Immature natural killer cell (primary cell): Measurements from ENCODE around the gene IGLL5. TPM values are rescaled to one million over a fixed set of nuclear protein-coding genes. Genes with fewer than 3 reads are reported as not detected.
"Not testable (repeated sequence)": the region's sequence is repeated elsewhere in the genome, so short reads cannot be mapped to it uniquely, and the experiment has no call there.

Experiments used
- DNase-seq, 3 donors: peaks; one replicate each; pipeline ENCODE4 v3.0.0; 2022; ENCODE audit warnings: mixed read lengths in 1 of 3
- H3K27ac Mint-ChIP-seq, 6 donors: one replicate each; pipeline ENCODE4 v1.8.0; 2020; ENCODE audit warnings: mixed read lengths in 6 of 6, mild to moderate bottlenecking in 5 of 6, inconsistent platforms in 4 of 6, moderate library complexity in 3 of 6
- H3K27me3 Mint-ChIP-seq, 3 donors: one replicate each; pipeline ENCODE4 v1.8.0; 2020 to 2021; ENCODE audit warnings: low read depth in 3 of 3, mild to moderate bottlenecking in 3 of 3, mixed read lengths in 3 of 3, moderate library complexity in 3 of 3, inconsistent platforms in 1 of 3
- H3K36me3 Mint-ChIP-seq, 3 donors: one replicate each; pipeline ENCODE4 v1.8.0; 2020; ENCODE audit warnings: mixed read lengths in 3 of 3, inconsistent platforms in 2 of 3, mild to moderate bottlenecking in 2 of 3
- H3K4me1 Mint-ChIP-seq, 2 donors: one replicate each; pipeline ENCODE4 v1.8.0; 2020; ENCODE audit warnings: inconsistent platforms in 2 of 2, mild to moderate bottlenecking in 2 of 2, mixed read lengths in 2 of 2, moderate library complexity in 1 of 2
- H3K4me3 Mint-ChIP-seq, 5 donors: one replicate each; pipeline ENCODE4 v1.8.0; 2020; ENCODE audit warnings: mild to moderate bottlenecking in 5 of 5, mixed read lengths in 5 of 5, inconsistent platforms in 3 of 5, moderate library complexity in 3 of 5
- H3K9me3 Mint-ChIP-seq, 6 donors: one replicate each; pipeline ENCODE4 v1.8.0; 2020; ENCODE audit warnings: mild to moderate bottlenecking in 6 of 6, mixed read lengths in 6 of 6, inconsistent platforms in 4 of 6, moderate library complexity in 3 of 6
- polyA plus RNA-seq, 3 donors: library from polyadenylated mRNA; unstranded; fragments of 300-500 nt; fragmentation: Illumina TruSeq; gene quantifications; one replicate each; pipeline ENCODE4 v1.2.3, GENCODE V29; 2021

Gene IGLL5
- polyA plus RNA-seq, 3 donors from 2014 or later, result 0.26 to 0.59 TPM; not detected in 1

DNA sequence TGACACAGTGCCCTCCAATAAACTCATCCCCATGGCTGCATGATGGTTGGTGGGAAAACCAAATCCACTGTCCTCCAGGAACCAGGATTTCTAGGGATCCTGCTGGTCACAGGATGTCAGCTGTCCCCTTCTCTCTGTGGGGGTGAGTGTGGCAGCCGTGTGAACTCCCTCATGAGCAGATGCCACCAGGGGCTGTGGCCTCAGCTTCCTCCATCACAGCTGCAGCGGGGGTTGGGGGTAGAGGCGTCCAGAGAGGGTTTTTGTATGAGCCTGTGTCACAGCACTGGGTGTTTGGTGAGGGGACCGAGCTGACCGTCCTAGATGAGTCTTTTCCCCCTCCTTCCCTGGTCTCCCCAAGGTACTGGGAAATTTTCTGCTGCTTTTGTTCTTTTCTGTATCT is 26.4 kb downstream of the IGLL5 start:
- Mint-ChIP-seq H3K36me3 (no peaks in the 10 kb centered on the region), H3K9me3 (no peaks in the 10 kb centered on the region), H3K27me3 (peaks cover 0 to 4% (median 2%) of the 10 kb centered on the region in 3 donors), H3K27ac (peak overlapping the region in 1 of 6 donors; percentile 48), H3K4me1 (peaks cover 3 to 9% of the 10 kb centered on the region in 2 donors), H3K4me3 (no peak overlapping the region)
- peak in 1 of 3 donors; percentile 12 for DNase-seq

- H3K4me3 Mint-ChIP-seq, result no peak overlapping the region
- H3K27me3 Mint-ChIP-seq, result peaks cover 0 to 2% (median 0%) of the 10 kb centered on the region in 3 donors
- H3K9me3 Mint-ChIP-seq, result no peaks in the 10 kb centered on the region
- H3K4me1 Mint-ChIP-seq, result peaks cover 3 to 9% of the 10 kb centered on the region in 2 donors
- H3K36me3 Mint-ChIP-seq, result no peaks in the 10 kb centered on the region
- peak overlapping the region in 1 of 6 donors; percentile 48 for H3K27ac Mint-ChIP-seq
- no peak for DNase-seq
These were observed 27.4 kb downstream of the IGLL5 start for GRCh38 chr22:22914726-22915669.

DNA sequence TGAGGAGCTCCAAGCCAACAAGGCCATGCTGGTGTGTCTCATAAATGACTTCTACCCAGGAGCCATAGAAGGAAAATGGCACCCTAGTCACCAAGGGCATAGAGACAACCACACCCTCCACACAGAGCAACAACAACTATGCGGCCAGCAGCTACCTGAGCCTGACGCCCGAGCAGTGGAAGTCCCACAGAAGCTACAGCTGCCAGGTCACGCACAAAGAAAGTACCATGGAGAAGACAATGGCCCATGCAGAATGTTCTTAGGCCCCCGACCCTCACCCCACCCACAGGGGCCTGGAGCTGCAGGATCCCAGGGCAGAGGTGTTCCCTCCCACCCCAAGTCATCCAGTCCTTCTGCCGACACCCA is 28.0 kb downstream of the IGLL5 start:
- no peaks in the 10 kb centered on the region for H3K36me3 Mint-ChIP-seq
- no peaks in the 10 kb centered on the region for H3K9me3 Mint-ChIP-seq
- peaks cover 3 to 9% of the 10 kb centered on the region in 2 donors for H3K4me1 Mint-ChIP-seq
- H3K27ac Mint-ChIP-seq, result no peak overlapping the region
- no peak overlapping the region for H3K4me3 Mint-ChIP-seq
- peaks cover 0 to 2% (median 0%) of the 10 kb centered on the region in 3 donors for H3K27me3 Mint-ChIP-seq
- no peak for DNase-seq

DNA sequence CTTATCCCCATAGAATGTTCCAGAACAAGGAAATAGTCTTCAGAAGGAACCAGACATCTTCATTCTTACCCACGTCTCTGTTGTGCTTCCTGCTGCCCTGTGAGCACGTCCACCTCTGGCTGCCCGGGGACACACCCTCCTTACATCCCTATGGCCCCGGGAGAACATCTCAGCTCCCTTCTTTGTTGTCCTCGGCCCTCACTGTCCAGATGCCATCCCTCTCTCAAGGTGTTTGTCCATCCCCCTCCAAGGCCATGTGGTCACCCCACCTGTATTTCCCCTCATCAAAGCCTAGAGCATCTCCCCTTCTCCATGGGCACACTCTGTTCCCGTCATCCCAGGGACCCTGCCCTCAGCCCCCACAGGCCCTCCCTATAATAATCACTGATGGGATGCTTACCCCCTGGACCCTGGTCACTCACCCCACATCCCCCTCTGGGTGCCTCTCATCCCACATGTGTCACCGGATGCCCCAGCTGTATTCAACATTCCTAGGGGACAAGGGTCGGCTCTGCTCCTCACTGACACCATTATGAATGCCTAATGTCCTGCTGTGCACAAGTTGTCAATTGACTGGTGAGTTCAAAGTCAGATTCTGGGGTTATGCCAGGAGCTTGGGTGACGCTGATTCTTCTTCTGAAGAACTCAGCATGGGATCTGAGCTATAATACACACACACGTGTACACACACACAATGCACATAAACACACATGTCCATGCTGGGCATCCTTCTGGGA is 28.8 kb downstream of the IGLL5 start:
- no peak overlapping the region for H3K27ac Mint-ChIP-seq
- H3K4me1 Mint-ChIP-seq, result peaks cover 3 to 9% of the 10 kb centered on the region in 2 donors
- no peak overlapping the region for H3K4me3 Mint-ChIP-seq
- H3K36me3 Mint-ChIP-seq, result no peaks in the 10 kb centered on the region
- H3K9me3 Mint-ChIP-seq, result no peaks in the 10 kb centered on the region
- peaks cover 0 to 2% (median 0%) of the 10 kb centered on the region in 3 donors for H3K27me3 Mint-ChIP-seq
- no peak for DNase-seq

GRCh38 chr22:22916952-22917290 is 29.3 kb downstream of the IGLL5 start:
- Mint-ChIP-seq H3K27ac (no peak overlapping the region), H3K9me3 (no peaks in the 10 kb centered on the region), H3K4me3 (no peak overlapping the region), H3K4me1 (peaks cover 3 to 9% of the 10 kb centered on the region in 2 donors), H3K36me3 (no peaks in the 10 kb centered on the region), H3K27me3 (peaks cover 0 to 2% (median 0%) of the 10 kb centered on the region in 3 donors)
- DNase-seq, result no peak

GRCh38 chr22:22917377-22917776 is 29.8 kb downstream of the IGLL5 start:
- no peaks in the 10 kb centered on the region for H3K9me3 Mint-ChIP-seq
- no peak overlapping the region for H3K4me3 Mint-ChIP-seq
- H3K27me3 Mint-ChIP-seq, result peaks cover 0 to 2% (median 0%) of the 10 kb centered on the region in 3 donors
- no peak for DNase-seq
- no peaks in the 10 kb centered on the region for H3K36me3 Mint-ChIP-seq
- no peak overlapping the region for H3K27ac Mint-ChIP-seq
- H3K4me1 Mint-ChIP-seq, result peaks cover 3 to 9% of the 10 kb centered on the region in 2 donors

- H3K4me3 Mint-ChIP-seq, result no peak overlapping the region
- no peak for DNase-seq
These were observed 30.8 kb downstream of the IGLL5 start for GRCh38 chr22:22918297-22918965.

GRCh38 chr22:22919041-22919440 is 31.4 kb downstream of the IGLL5 start:
- no peak for DNase-seq
- H3K27ac Mint-ChIP-seq, result no peak overlapping the region
- peaks cover 0 to 2% (median 2%) of the 10 kb centered on the region in 3 donors for H3K27me3 Mint-ChIP-seq
- peaks cover 3 to 6% of the 10 kb centered on the region in 2 donors for H3K4me1 Mint-ChIP-seq
- no peaks in the 10 kb centered on the region for H3K9me3 Mint-ChIP-seq
- H3K4me3 Mint-ChIP-seq, result no peak overlapping the region
- no peaks in the 10 kb centered on the region for H3K36me3 Mint-ChIP-seq

More at GRCh38 chr22:22918297-22918965, 30.8 kb downstream of the IGLL5 start:
- Mint-ChIP-seq H3K27me3 (peaks cover 0 to 2% (median 2%) of the 10 kb centered on the region in 3 donors), H3K9me3 (no peaks in the 10 kb centered on the region), H3K4me1 (peaks cover 3 to 9% of the 10 kb centered on the region in 2 donors), H3K27ac (no peak overlapping the region), H3K36me3 (no peaks in the 10 kb centered on the region)

DNA sequence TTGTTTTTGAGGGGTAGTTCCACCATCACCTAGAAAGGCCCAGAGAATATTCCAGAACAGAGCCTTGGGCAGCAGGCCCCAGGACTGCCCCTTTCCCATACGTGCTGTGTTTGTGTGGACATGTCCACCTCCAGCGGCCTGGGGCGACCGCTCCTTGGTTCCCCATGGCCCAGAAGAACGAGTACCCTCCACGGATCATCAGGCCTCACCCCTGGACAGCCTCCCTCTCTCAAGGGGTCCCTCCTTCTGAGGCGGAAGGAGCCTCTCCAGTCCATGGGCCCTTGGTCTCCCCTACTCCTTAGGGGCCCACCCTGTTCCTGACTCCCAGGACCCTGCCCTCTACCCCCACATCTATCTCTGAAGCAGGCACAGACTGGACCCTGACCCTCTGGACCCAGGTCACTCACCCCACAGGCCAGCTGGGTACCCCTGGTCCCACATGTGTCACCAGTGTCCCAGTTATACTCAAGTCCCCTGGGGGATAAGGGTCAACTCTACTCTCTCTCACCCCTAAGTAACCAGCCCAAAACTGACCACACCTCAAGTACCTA is 32.6 kb downstream of the IGLL5 start:
- no peaks in the 10 kb centered on the region for H3K36me3 Mint-ChIP-seq
- no peaks in the 10 kb centered on the region for H3K9me3 Mint-ChIP-seq
- no peak overlapping the region for H3K4me3 Mint-ChIP-seq
- DNase-seq, result no peak
- no peak overlapping the region for H3K27ac Mint-ChIP-seq
- peaks cover 0 to 3% (median 2%) of the 10 kb centered on the region in 3 donors for H3K27me3 Mint-ChIP-seq
- H3K4me1 Mint-ChIP-seq, result no peaks in the 10 kb centered on the region

DNA sequence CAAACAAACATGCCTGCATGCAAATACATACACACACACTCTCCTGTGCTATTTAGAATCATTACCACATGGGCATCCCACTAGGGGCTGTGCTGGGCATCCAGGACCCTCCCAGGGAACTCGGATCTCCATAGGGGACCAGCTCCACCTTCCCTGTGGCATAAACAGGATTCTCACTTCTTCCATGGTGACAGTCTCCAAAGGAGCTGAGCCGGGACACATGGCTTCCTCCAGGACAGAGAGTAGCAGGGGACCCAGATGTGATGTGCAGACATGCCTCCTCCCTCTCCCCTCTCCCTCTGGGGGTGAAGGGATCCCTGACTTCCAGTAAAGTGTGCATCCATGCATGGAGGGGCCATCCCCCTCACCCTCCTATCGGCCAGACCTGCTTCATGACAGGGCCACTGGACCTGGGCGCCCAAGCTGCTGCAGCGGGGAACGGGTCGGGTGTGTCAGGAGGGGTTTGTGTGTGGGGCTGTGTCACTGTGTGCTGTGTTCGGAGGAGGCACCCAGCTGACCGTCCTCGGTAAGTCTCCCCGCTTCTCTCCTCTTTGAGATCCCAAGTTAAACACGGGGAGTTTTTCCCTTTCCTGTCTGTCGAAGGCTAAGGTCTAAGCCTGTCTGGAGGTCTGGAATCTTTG is 33.4 kb downstream of the IGLL5 start:
- DNase-seq, result no peak
- Mint-ChIP-seq H3K4me3 (no peak overlapping the region), H3K27ac (no peak overlapping the region), H3K4me1 (peaks cover 3 to 8% of the 10 kb centered on the region in 2 donors), H3K27me3 (peaks cover 0 to 3% (median 2%) of the 10 kb centered on the region in 3 donors), H3K36me3 (no peaks in the 10 kb centered on the region), H3K9me3 (no peaks in the 10 kb centered on the region)

DNA sequence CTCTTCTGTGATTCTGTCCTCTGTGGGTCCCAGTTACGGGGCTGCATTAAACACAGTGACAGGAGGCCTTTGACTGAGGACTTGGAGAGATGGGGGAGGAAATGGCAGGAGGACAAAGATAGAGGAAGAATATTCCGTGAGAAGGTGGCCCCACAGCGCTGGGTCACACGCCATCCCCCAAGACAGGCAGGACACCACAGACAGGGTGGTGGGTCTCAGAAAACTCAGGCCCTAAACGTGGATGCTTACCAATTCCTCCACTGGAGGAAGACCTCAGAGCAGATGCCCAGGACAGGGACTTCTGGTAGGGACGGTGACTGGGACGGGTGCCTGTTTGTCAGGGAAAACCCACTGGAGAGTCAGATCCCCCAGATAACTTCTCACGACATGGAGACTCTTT is 34.0 kb downstream of the IGLL5 start:
- Mint-ChIP-seq H3K27me3 (peaks cover 0 to 3% (median 2%) of the 10 kb centered on the region in 3 donors), H3K36me3 (no peaks in the 10 kb centered on the region), H3K27ac (no peak overlapping the region), H3K9me3 (no peaks in the 10 kb centered on the region), H3K4me1 (peaks cover 8 to 13% of the 10 kb centered on the region in 2 donors), H3K4me3 (no peak overlapping the region)
- DNase-seq, result no peak

DNA sequence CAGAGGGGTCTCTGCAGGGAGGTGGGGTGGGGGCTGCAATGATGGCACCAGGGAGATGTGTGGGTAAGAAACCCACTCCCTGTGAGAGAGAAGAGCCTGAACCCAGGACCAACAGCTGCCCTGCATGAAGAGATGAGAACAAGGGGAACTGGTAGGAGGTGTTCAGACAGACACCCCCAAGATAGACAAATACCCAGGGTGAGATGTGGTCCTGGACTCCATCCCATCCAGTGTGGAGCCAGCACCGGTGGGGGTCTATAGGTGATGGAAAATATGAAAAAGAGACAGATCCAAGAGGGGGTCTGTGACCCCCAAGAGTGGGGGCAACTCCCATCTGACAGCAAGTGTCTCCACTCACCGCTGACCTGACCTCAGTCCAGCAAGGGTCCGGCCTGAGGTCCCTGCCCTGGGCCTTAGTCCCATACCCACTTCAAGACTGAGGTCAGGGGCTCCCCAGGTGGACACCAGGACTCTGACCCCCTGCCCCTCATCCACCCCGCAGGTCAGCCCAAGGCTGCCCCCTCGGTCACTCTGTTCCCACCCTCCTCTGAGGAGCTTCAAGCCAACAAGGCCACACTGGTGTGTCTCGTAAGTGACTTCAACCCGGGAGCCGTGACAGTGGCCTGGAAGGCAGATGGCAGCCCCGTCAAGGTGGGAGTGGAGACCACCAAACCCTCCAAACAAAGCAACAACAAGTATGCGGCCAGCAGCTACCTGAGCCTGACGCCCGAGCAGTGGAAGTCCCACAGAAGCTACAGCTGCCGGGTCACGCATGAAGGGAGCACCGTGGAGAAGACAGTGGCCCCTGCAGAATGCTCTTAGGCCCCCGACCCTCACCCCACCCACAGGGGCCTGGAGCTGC is 34.7 kb downstream of the IGLL5 start:
- H3K4me3 Mint-ChIP-seq, DNase-seq, H3K36me3 Mint-ChIP-seq, H3K9me3 Mint-ChIP-seq, H3K27me3 Mint-ChIP-seq: not testable (repeated sequence)
- Mint-ChIP-seq H3K4me1 (peaks cover 16 to 21% of the 10 kb centered on the region in 2 donors), H3K27ac (peak overlapping the region in 1 of 6 donors; percentile 50)
